ENCODE data around the gene NUP42.
"Not testable (repeated sequence)": the region's sequence is repeated elsewhere in the genome, so short reads cannot be mapped to it uniquely, and the experiment has no call there.

Gene NUP42

GRCh38 chr7:23181684-23182553 lies at the start of gene NUP42:
Gene NUP42, plus strand, starts transcription at chr7:23182048. Its CDS starts 38 bp downstream, at chr7:23182086.
- peak; percentile 93 for DNase-seq

- no peak for DNase-seq
Measured at GRCh38 chr7:23133797-23134196, 48.1 kb upstream of the NUP42 start.

- no peak for DNase-seq
Measured at GRCh38 chr7:23135755-23136154, 46.1 kb upstream of the NUP42 start.

GRCh38 chr7:23136216-23136615 lies 45.6 kb upstream of the NUP42 start:
- no peak for DNase-seq

GRCh38 chr7:23157679-23158078 lies 24.2 kb upstream of the NUP42 start:
- no peak for DNase-seq

- no peak for DNase-seq
Measured at GRCh38 chr7:23158546-23158945, 23.3 kb upstream of the NUP42 start.

GRCh38 chr7:23161482-23161881 lies 20.4 kb upstream of the NUP42 start:
- DNase-seq = no peak

- DNase-seq = no peak
Measured at GRCh38 chr7:23164846-23165245, 17.0 kb upstream of the NUP42 start.

- DNase-seq = no peak
Measured at GRCh38 chr7:23165316-23165715, 16.5 kb upstream of the NUP42 start.

GRCh38 chr7:23167691-23168090 lies 14.2 kb upstream of the NUP42 start:
- no peak for DNase-seq

GRCh38 chr7:23168111-23168885 lies 13.6 kb upstream of the NUP42 start:
- no peak for DNase-seq

GRCh38 chr7:23175938-23176337 lies 5.9 kb upstream of the NUP42 start:
- no peak for DNase-seq

GRCh38 chr7:23183279-23184012 lies 1.6 kb downstream of the NUP42 start:
- DNase-seq = no peak

- DNase-seq = no peak
Measured at GRCh38 chr7:23184291-23184690, 2.4 kb downstream of the NUP42 start.

- no peak for DNase-seq
Measured at GRCh38 chr7:23184709-23185359, 3.0 kb downstream of the NUP42 start.

- DNase-seq = no peak
Measured at GRCh38 chr7:23185980-23186379, 4.1 kb downstream of the NUP42 start.

- DNase-seq = no peak
Measured at GRCh38 chr7:23191022-23191421, 9.2 kb downstream of the NUP42 start.

- not testable (repeated sequence) for DNase-seq
Measured at GRCh38 chr7:23193650-23194227, 11.9 kb downstream of the NUP42 start.

- DNase-seq = no peak
Measured at GRCh38 chr7:23196306-23196705, 14.5 kb downstream of the NUP42 start.

- not testable (repeated sequence) for DNase-seq
Measured at GRCh38 chr7:23197745-23198144, 15.9 kb downstream of the NUP42 start.

GRCh38 chr7:23200331-23200730 lies 18.5 kb downstream of the NUP42 start:
- no peak for DNase-seq

GRCh38 chr7:23204241-23204640 lies 22.4 kb downstream of the NUP42 start:
- DNase-seq = no peak

- DNase-seq = no peak
Measured at GRCh38 chr7:23205577-23205908, 23.7 kb downstream of the NUP42 start.

Measured in activated T-cell treated with anti-CD3 and anti-CD28 coated beads for 4 hours (primary cell).